Mesothelial cell of epicardium (in vitro differentiated cells): Measurements from ENCODE around the gene PHIP. TPM values are rescaled to one million over a fixed set of nuclear protein-coding genes. Genes with fewer than 3 reads are reported as not detected.

Source experiments
- DNase-seq, 2 experiments: peaks; one replicate each; pipeline ENCODE4 v3.0.0; 2021; ENCODE audit warnings: low spot score in 2 of 2; ENCODE audit not compliant: unreplicated experiment in 2 of 2
- H3K27ac Mint-ChIP-seq: 2 replicates; pipeline ENCODE4 v1.8.0; 2021; ENCODE audit warnings: mixed read lengths
- H3K27me3 Mint-ChIP-seq: 2 replicates; pipeline ENCODE4 v1.8.0; 2021; ENCODE audit warnings: low read depth, mixed read lengths
- H3K36me3 Mint-ChIP-seq: 2 replicates; pipeline ENCODE4 v1.8.0; 2021; ENCODE audit warnings: mixed read lengths
- H3K4me1 Mint-ChIP-seq: 2 replicates; pipeline ENCODE4 v1.8.0; 2021; ENCODE audit warnings: mixed read lengths
- H3K4me3 Mint-ChIP-seq: 2 replicates; pipeline ENCODE4 v1.8.0; 2021; ENCODE audit warnings: mild to moderate bottlenecking, moderate library complexity, mixed read lengths
- H3K9me3 Mint-ChIP-seq: 2 replicates; pipeline ENCODE4 v1.8.0; 2021; ENCODE audit warnings: mixed read lengths
- CTCF ChIP-seq: fragments of 200-600 bp; sonication (generic); IDR thresholded peaks from one replicate; pipeline ENCODE4 v1.5.0; 2021; ENCODE audit warnings: antibody characterized with exemption; ENCODE audit not compliant: unreplicated experiment
- total RNA-seq: library from RNA; stranded (reverse); gene quantifications from 3 replicates; pipeline ENCODE4 v1.2.1, GENCODE V29; 2021

Gene PHIP
- total RNA-seq, 1 donor from 2014 or later, result 46.9 TPM

- H3K9me3 Mint-ChIP-seq, result peaks cover 13% of the 10 kb centered on the region
- no peaks in the 10 kb centered on the region for H3K27me3 Mint-ChIP-seq
- no peak for TF ChIP-seq CTCF
- DNase-seq, result no peak
- H3K27ac Mint-ChIP-seq, result no peak overlapping the region
- no peak overlapping the region for H3K4me3 Mint-ChIP-seq
- H3K36me3 Mint-ChIP-seq, result peaks cover 65% of the 10 kb centered on the region
- peaks cover 2% of the 10 kb centered on the region for H3K4me1 Mint-ChIP-seq
Observed at GRCh38 chr6:78999737-79000136, 78.3 kb downstream of the PHIP start.

GRCh38 chr6:78995946-78996345 is 82.1 kb downstream of the PHIP start:
- DNase-seq, result no peak
- Mint-ChIP-seq H3K27me3 (no peaks in the 10 kb centered on the region), H3K4me3 (no peak overlapping the region), H3K36me3 (peaks cover 78% of the 10 kb centered on the region), H3K9me3 (peaks cover 34% of the 10 kb centered on the region), H3K27ac (no peak overlapping the region), H3K4me1 (no peaks in the 10 kb centered on the region)
- no peak for TF ChIP-seq CTCF

GRCh38 chr6:78995346-78995745 is 82.7 kb downstream of the PHIP start:
- no peak for TF ChIP-seq CTCF
- H3K4me3 Mint-ChIP-seq, result no peak overlapping the region
- peaks cover 2% of the 10 kb centered on the region for H3K4me1 Mint-ChIP-seq
- no peaks in the 10 kb centered on the region for H3K27me3 Mint-ChIP-seq
- peaks cover 78% of the 10 kb centered on the region for H3K36me3 Mint-ChIP-seq
- H3K9me3 Mint-ChIP-seq, result peaks cover 34% of the 10 kb centered on the region
- DNase-seq, result no peak
- no peak overlapping the region for H3K27ac Mint-ChIP-seq

- peaks cover 9% of the 10 kb centered on the region for H3K4me1 Mint-ChIP-seq
- no peak overlapping the region for H3K27ac Mint-ChIP-seq
- DNase-seq, result no peak
- H3K27me3 Mint-ChIP-seq, result no peaks in the 10 kb centered on the region
- no peak overlapping the region for H3K4me3 Mint-ChIP-seq
- peaks cover 34% of the 10 kb centered on the region for H3K9me3 Mint-ChIP-seq
- peaks cover 84% of the 10 kb centered on the region for H3K36me3 Mint-ChIP-seq
- TF ChIP-seq CTCF, result no peak
Observed at GRCh38 chr6:78993955-78994354, 84.1 kb downstream of the PHIP start.

GRCh38 chr6:78989191-78989590 is 88.9 kb downstream of the PHIP start:
- peaks cover 20% of the 10 kb centered on the region for H3K9me3 Mint-ChIP-seq
- peaks cover 9% of the 10 kb centered on the region for H3K4me1 Mint-ChIP-seq
- no peak overlapping the region for H3K4me3 Mint-ChIP-seq
- DNase-seq, result no peak
- peaks cover 55% of the 10 kb centered on the region for H3K36me3 Mint-ChIP-seq
- H3K27ac Mint-ChIP-seq, result no peak overlapping the region
- TF ChIP-seq CTCF, result no peak
- no peaks in the 10 kb centered on the region for H3K27me3 Mint-ChIP-seq

- DNase-seq, result no peak
- Mint-ChIP-seq H3K27ac (no peak overlapping the region), H3K4me1 (peaks cover 9% of the 10 kb centered on the region), H3K9me3 (no peaks in the 10 kb centered on the region), H3K27me3 (no peaks in the 10 kb centered on the region), H3K36me3 (peaks cover 51% of the 10 kb centered on the region), H3K4me3 (no peak overlapping the region)
- TF ChIP-seq CTCF, result no peak
Observed at GRCh38 chr6:78986161-78986560, 91.9 kb downstream of the PHIP start.
